Stimulated activated CD4-positive, alpha-beta T cell treated with anti-CD3 and anti-CD28 coated beads, Interleukin-4, amount 100 ng/mL, for 4 hours (primary cell): ENCODE measurements around the gene TMEM270.

Source experiments
- DNase-seq, 2 experiments: peaks; one replicate each; pipeline ENCODE4 v3.0.0-alpha.2; 2020

The TMEM270 gene

DNA sequence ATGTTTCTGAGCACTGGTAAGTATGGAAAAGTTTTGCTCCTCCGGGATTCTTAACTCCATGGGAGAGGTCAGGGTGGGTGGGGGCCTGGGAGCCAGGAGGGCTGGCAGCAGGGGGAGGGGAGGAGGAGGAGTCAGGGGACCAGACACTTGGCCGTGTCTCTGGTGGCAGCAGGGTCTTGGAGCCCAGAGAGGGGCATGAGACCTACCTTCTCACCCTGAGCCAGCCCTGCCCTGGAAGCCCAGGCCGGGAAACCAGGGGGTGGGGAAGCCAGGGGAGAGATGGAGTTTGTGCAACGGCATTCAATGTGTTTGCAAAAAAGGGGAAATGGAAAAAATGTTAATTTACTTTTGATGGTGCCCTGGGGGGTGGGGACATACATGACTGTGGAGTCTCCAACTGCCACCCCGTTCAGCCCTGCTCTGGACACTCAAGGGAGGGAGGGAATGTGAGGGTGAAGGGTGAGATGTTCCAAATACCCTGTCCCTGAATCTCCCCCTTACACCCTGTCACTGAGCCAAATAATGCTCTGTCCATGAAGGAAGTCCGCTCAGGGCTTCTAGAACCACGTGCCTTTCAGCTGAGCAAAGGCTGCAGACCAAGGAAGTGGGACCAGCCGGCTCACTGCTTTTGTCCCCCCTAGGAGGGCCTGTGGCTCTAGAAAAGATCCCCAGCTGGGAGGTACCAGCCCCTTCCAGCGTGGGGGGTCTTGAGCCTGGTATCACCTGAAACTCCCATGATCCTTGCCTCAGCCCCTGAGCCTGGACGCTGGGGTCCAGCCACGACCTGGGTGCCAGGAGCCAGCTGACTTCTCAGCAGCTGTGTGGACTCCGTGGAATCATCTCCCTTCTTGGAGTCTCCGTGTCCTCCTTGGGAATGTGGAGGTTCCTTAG is 48.3 kb downstream of the TMEM270 start:
- DNase-seq = no peak

DNA sequence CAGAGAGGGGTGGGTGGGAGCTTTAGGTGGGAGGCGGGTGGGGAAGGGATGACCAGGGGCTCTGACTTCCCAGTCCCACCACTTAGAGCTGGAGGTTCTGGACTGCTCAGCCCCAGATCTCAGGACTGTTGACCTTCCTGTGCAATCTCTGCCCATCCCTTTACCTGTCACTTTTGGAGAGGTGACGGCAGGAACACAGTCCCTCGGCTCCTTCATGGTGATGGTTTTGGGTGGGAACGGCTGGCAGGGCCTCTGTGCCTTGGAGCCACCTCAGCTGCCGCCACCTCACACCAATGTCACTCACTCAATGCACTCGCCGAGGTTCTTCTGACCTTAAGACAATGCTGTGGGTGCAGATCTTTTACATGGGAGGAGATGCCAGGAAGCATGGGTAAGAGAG is 49.0 kb downstream of the TMEM270 start:
- no peak for DNase-seq

DNA sequence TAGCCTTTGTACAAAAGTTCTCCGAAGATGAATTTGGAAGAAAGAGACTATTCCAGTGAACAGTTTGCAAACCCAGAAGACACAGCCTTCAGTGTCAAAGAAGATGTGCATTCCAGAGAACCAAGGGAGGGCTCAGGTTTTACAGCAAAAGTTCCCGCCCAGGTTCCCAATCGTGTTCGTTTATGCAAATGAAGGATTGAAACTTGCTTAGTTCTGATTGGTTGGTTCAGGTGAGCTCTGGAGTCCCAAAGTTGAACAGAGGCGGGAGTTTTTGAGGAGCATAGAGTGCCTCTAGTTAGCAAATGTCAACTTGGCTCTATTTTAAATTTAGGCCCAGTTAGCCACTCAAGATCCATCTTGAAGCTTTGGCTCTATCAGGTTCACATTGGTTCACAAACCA is 51.3 kb downstream of the TMEM270 start:
- no peak for DNase-seq
